Caco-2 (cell line): ENCODE measurements around the gene OMP. TPM values are rescaled to one million over a fixed set of nuclear protein-coding genes. Genes with fewer than 3 reads are reported as not detected.

Experiments used
- BruUV-seq: library from RNA; stranded (reverse); fragments of 400-500 nt; replicated peaks from 2 replicates; lab custom pipeline; 2021; lab: Mats Ljungman, UMichigan
- CTCF ChIA-PET: fragments of 300-600 bp; sonication (Branson Sonifier 250); formaldehyde crosslinking; loops from one replicate; lab custom pipeline; 2022; ENCODE audit warnings: antibody characterized with exemption; lab: Charles Lee
- POLR2A ChIA-PET: fragments of 300-600 bp; sonication (Branson Sonifier 250); formaldehyde crosslinking; loops from one replicate; lab custom pipeline; 2022; ENCODE audit warnings: antibody characterized with exemption; lab: Charles Lee
- DNase-seq, 2 experiments: peaks; one replicate each; pipeline versions ENCODE4 v3.0.0 to v3.0.0-alpha.2; 2020 to 2022
- H3K27me3 ChIP-seq: replicated peaks from 2 replicates; pipeline ENCODE4 v1.6.0; 2011; ENCODE audit warnings: low read length; ENCODE audit not compliant: control insufficient read depth, insufficient read depth
- H3K36me3 ChIP-seq: 2 replicates; pipeline ENCODE4 v1.5.1; 2011; ENCODE audit warnings: low read length; ENCODE audit not compliant: control insufficient read depth, insufficient read depth
- H3K4me1 ChIP-seq: fragments of 250-450 bp; sonication (Bioruptor Pico); 2 replicates; pipeline ENCODE4 v1.5.1; 2020; ENCODE audit warnings: mild to moderate bottlenecking
- H3K4me3 ChIP-seq: 2 replicates; pipeline ENCODE4 v1.5.1; 2011; ENCODE audit warnings: low read depth, mild to moderate bottlenecking, control low read depth, low read length
- H3K9me3 ChIP-seq: fragments of 250-450 bp; sonication (Bioruptor Pico); 2 replicates; pipeline ENCODE4 v1.5.1; 2020; ENCODE audit warnings: mild to moderate bottlenecking, moderate library complexity
- H3K27ac Mint-ChIP-seq: one replicate; pipeline ENCODE4 v1.8.0; 2022; ENCODE audit warnings: mixed read lengths; ENCODE audit not compliant: unreplicated experiment
- H3K27me3 Mint-ChIP-seq: one replicate; pipeline ENCODE4 v1.8.0; 2022; ENCODE audit warnings: mixed read lengths; ENCODE audit not compliant: insufficient read depth, unreplicated experiment
- H3K36me3 Mint-ChIP-seq: one replicate; pipeline ENCODE4 v1.8.0; 2022; ENCODE audit warnings: mild to moderate bottlenecking, mixed read lengths; ENCODE audit not compliant: insufficient read depth, unreplicated experiment
- H3K4me1 Mint-ChIP-seq: one replicate; pipeline ENCODE4 v1.8.0; 2022; ENCODE audit warnings: low read depth, mixed read lengths; ENCODE audit not compliant: unreplicated experiment
- H3K4me3 Mint-ChIP-seq: one replicate; pipeline ENCODE4 v1.8.0; 2022; ENCODE audit warnings: mild to moderate bottlenecking, moderate library complexity, mixed read lengths; ENCODE audit not compliant: unreplicated experiment
- H3K9me3 Mint-ChIP-seq: one replicate; pipeline ENCODE4 v1.8.0; 2022; ENCODE audit warnings: mixed read lengths; ENCODE audit not compliant: unreplicated experiment
- CTCF ChIP-seq, 2 experiments: fragments of 200-600 bp in 1 of 2; IDR thresholded peaks; 1 replicate in 1 of 2; 2 replicates in 1 of 2; pipeline versions ENCODE4 v1.5.1 to v1.8.0; 2011 to 2022; ENCODE audit warnings: antibody characterized with exemption in 1 of 2, control low read depth in 1 of 2, inconsistent platforms in 1 of 2, low read depth in 1 of 2, low read length in 1 of 2, mild to moderate bottlenecking in 1 of 2, moderate library complexity in 1 of 2; ENCODE audit not compliant: insufficient read depth in 1 of 2, severe bottlenecking in 1 of 2, unreplicated experiment in 1 of 2
- intact Hi-C: fragments of 100-400 bp; cut with micrococcal nuclease; formaldehyde crosslinking; loops from one replicate; pipeline ENCODE4 v1.10.0; 2022; ENCODE audit not compliant: unreplicated experiment
- total RNA-seq: library from RNA; stranded (reverse); gene quantifications from 2 replicates; pipeline ENCODE4 v1.2.3, GENCODE V29; 2022

OMP gene
- total RNA-seq, 1 experiment from 2014 or later, result 0.70 TPM

DNA sequence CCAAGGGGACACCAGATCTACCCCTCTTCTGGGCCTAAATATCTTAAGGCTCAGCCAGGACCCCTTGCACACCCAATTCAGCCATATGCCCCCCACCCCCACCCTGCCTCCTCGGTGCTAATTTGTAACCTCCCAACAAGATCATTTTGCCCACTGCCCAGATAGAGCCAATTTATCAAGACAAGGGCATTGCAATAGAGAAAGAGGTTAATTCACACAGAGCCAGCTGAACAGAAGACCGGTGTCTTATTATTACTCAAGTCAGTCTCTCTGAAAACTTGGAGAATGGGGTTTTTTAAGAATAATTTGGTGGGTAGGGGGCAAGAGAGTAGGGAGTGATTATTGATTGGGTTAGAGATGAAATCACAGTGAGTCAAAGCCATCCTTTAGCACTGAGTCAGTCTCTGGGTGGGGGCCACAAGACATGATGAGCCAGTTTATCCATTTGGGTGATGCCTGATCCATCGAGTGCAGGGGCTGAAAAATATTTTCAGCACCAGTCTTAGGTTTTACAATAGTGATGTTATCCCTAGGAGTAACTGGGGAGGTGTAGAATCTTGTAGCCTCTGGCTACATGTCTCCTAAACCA, 45.7 kb upstream of the OMP start:
- Mint-ChIP-seq H3K4me1 (peaks cover 11% of the 10 kb centered on the region), H3K9me3 (peaks cover 46% of the 10 kb centered on the region), H3K27me3 (no peaks in the 10 kb centered on the region), H3K4me3 (no peak overlapping the region), H3K27ac (no peak overlapping the region), H3K36me3 (no peaks in the 10 kb centered on the region)
- intact Hi-C loops, result no loop called here
- H3K4me1 ChIP-seq, result peaks cover 10% of the 10 kb centered on the region; the same call in 1 of the 2 replicates
- peaks cover 49% of the 10 kb centered on the region for H3K9me3 ChIP-seq
- H3K27me3 ChIP-seq, result no peaks in the 10 kb centered on the region
- ChIA-PET CTCF (no interaction called here), POLR2A (no interaction called here)
- BruUV-seq, result no TSS peak
- TF ChIP-seq CTCF (IDR thresholded peaks at IDR 0.05; ENCODE audit: insufficient read depth in 1 of 2, low read depth in 1 of 2, low read length in 1 of 2, severe bottlenecking in 1 of 2, unreplicated experiment in 1 of 2), result no peak
- H3K4me3 ChIP-seq, result no peak overlapping the region
- no peaks in the 10 kb centered on the region for H3K36me3 ChIP-seq
- DNase-seq, result no peak

GRCh38 chr11:77057938-77058474, 44.6 kb upstream of the OMP start:
- H3K4me3 Mint-ChIP-seq, result no peak overlapping the region
- H3K27me3 ChIP-seq, result no peaks in the 10 kb centered on the region
- TF ChIP-seq CTCF (IDR thresholded peaks at IDR 0.05; ENCODE audit: insufficient read depth in 1 of 2, low read depth in 1 of 2, low read length in 1 of 2, severe bottlenecking in 1 of 2, unreplicated experiment in 1 of 2), result no peak
- H3K9me3 ChIP-seq, result peaks cover 46% of the 10 kb centered on the region
- intact Hi-C loops, result no loop called here
- POLR2A ChIA-PET, result no interaction called here
- no peak overlapping the region for H3K4me3 ChIP-seq
- peaks cover 3% of the 10 kb centered on the region for H3K36me3 Mint-ChIP-seq
- BruUV-seq, result no TSS peak
- peak in 1 of 2 experiments; percentile 33 for DNase-seq
- no peaks in the 10 kb centered on the region for H3K27me3 Mint-ChIP-seq
- CTCF ChIA-PET, result interaction anchor here (1.2 kb wide), 1 partner anchor 9 kb away, joined by 3 read pairs; the partner anchor contains the start of gene CAPN5
- H3K9me3 Mint-ChIP-seq, result peaks cover 46% of the 10 kb centered on the region
- H3K36me3 ChIP-seq, result no peaks in the 10 kb centered on the region
- peaks cover 13% of the 10 kb centered on the region for H3K4me1 Mint-ChIP-seq
- H3K27ac Mint-ChIP-seq, result no peak overlapping the region
- H3K4me1 ChIP-seq, result peaks cover 10% of the 10 kb centered on the region; the same call in 1 of the 2 replicates

DNA sequence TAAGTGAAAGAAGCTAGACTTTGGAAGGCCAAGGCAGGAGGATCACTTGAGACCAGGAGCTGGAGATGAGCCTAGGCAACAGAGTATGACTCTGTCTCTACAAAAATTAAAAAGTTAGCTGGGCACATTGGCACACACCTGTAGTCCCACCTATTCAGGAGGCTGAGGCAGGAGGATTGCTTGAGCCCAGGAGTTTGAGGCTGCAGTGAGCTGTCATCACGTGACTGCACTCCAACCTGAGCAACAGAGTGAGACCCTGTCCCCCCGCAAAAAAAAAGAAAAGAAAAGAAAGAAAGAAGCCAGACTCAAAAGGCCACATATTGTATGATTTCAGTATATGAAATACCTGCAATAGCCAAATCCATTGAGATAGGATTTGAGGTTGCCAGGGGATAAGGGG, 43.7 kb upstream of the OMP start:
- no peak for DNase-seq
- Histone ChIP-seq H3K27me3 (no peaks in the 10 kb centered on the region), H3K4me3 (no peak overlapping the region), H3K9me3 (peaks cover 46% of the 10 kb centered on the region), H3K36me3 (no peaks in the 10 kb centered on the region), H3K4me1 (peaks cover 10% of the 10 kb centered on the region; the same call in 1 of the 2 replicates)
- H3K36me3 Mint-ChIP-seq, result peaks cover 9% of the 10 kb centered on the region
- POLR2A ChIA-PET, result no interaction called here
- no peak for TF ChIP-seq CTCF (IDR thresholded peaks at IDR 0.05; ENCODE audit: insufficient read depth in 1 of 2, low read depth in 1 of 2, low read length in 1 of 2, severe bottlenecking in 1 of 2, unreplicated experiment in 1 of 2)
- CTCF ChIA-PET, result interaction anchor here (1.2 kb wide), 1 partner anchor 8 kb away, joined by 3 read pairs; the partner anchor contains the start of gene CAPN5
- BruUV-seq, result no TSS peak
- no peaks in the 10 kb centered on the region for H3K27me3 Mint-ChIP-seq
- H3K4me3 Mint-ChIP-seq, result no peak overlapping the region
- intact Hi-C loops, result no loop called here
- H3K9me3 Mint-ChIP-seq, result peaks cover 38% of the 10 kb centered on the region
- no peak overlapping the region for H3K27ac Mint-ChIP-seq
- H3K4me1 Mint-ChIP-seq, result peaks cover 19% of the 10 kb centered on the region
